H1 (cell line): Measurements from ENCODE around the gene DLG5. TPM values are rescaled to one million over a fixed set of nuclear protein-coding genes. Genes with fewer than 3 reads are reported as not detected.

Experiments
- CTCF ChIA-PET: fragments of 300-600 bp; sonication (Branson Sonifier 250); formaldehyde crosslinking; loops from one replicate; lab custom pipeline; 2021; ENCODE audit not compliant: partially characterized antibody; lab: Charles Lee
- POLR2A ChIA-PET: fragments of 300-600 bp; sonication (Branson Sonifier 250); formaldehyde crosslinking; loops from one replicate; lab custom pipeline; 2021; ENCODE audit warnings: inconsistent platforms; ENCODE audit not compliant: partially characterized antibody; lab: Charles Lee
- DNase-seq, 2 experiments: peaks; one replicate each; pipeline versions ENCODE4 v3.0.0 to v3.0.0-alpha.2; 2010 to 2022; ENCODE audit warnings: low spot score in 2 of 2, low read depth in 1 of 2, mixed read lengths in 1 of 2
- FAIRE-seq: peaks from 2 replicates; lab custom pipeline; 2011; peaks lifted over from hg19 to GRCh38; lab: Jason Lieb, UNC
- H2AFZ ChIP-seq: 2 replicates; pipeline ENCODE4 v1.8.1; 2012; ENCODE audit warnings: low read length, inconsistent platforms
- H2AK5ac ChIP-seq: 2 replicates; pipeline ENCODE4 v1.6.1; 2013; ENCODE audit warnings: low read depth, low read length
- H2BK120ac ChIP-seq: replicated peaks from 2 replicates; pipeline ENCODE3; 2013; ENCODE audit warnings: low read depth, low read length, inconsistent platforms
- H2BK12ac ChIP-seq: 2 replicates; pipeline ENCODE4 v1.6.1; 2013; ENCODE audit warnings: low read depth, low read length
- H2BK15ac ChIP-seq: 2 replicates; pipeline ENCODE4 v1.6.1; 2013; ENCODE audit warnings: low read length
- H2BK20ac ChIP-seq: 2 replicates; pipeline ENCODE4 v1.6.1; 2013; ENCODE audit warnings: low read length
- H2BK5ac ChIP-seq: 2 replicates; pipeline ENCODE4 v1.6.1; 2013; ENCODE audit warnings: low read depth, low read length
- H3K14ac ChIP-seq: 2 replicates; pipeline ENCODE4 v1.6.1; 2013; ENCODE audit warnings: inconsistent platforms; ENCODE audit not compliant: insufficient read length
- H3K18ac ChIP-seq: 2 replicates; pipeline ENCODE4 v1.6.1; 2013; ENCODE audit warnings: low read length; ENCODE audit errors: extremely low read depth
- H3K23ac ChIP-seq: 2 replicates; pipeline ENCODE4 v1.6.1; 2013; ENCODE audit warnings: inconsistent platforms; ENCODE audit not compliant: insufficient read length
- H3K23me2 ChIP-seq: 2 replicates; pipeline ENCODE4 v1.6.1; 2013; ENCODE audit warnings: low read depth, low read length
- H3K27ac ChIP-seq: 2 replicates; pipeline ENCODE4 v1.6.1; 2011; ENCODE audit warnings: low read depth, low read length, inconsistent platforms
- H3K27me3 ChIP-seq, 4 experiments: replicated peaks in 1 of 4; 1 replicate in 1 of 4; 2 replicates in 3 of 4; pipeline versions ENCODE4 v1.6.1 to v1.8.1; 2011 to 2013; ENCODE audit warnings: low read length in 3 of 4, mild to moderate bottlenecking in 3 of 4, inconsistent platforms in 2 of 4, mixed read lengths in 2 of 4, moderate library complexity in 1 of 4; ENCODE audit not compliant: control insufficient read depth in 3 of 4, insufficient read depth in 3 of 4; ENCODE audit errors: extremely low read depth in 1 of 4
- H3K36me3 ChIP-seq, 4 experiments: 2 replicates each; pipeline versions ENCODE4 v1.6.1 to v1.8.1; 2011 to 2013; ENCODE audit warnings: mild to moderate bottlenecking in 4 of 4, low read length in 3 of 4, moderate library complexity in 2 of 4, control low read depth in 1 of 4, inconsistent platforms in 1 of 4; ENCODE audit not compliant: insufficient read depth in 4 of 4, control insufficient read depth in 2 of 4
- H3K4ac ChIP-seq: replicated peaks from 2 replicates; pipeline ENCODE3; 2013; ENCODE audit warnings: low read length, low read depth, mixed read lengths, inconsistent platforms; ENCODE audit not compliant: insufficient read length
- H3K4me1 ChIP-seq, 4 experiments: replicated peaks in 1 of 4; 1 replicate in 1 of 4; 2 replicates in 3 of 4; pipeline versions ENCODE4 v1.6.1 to v1.8.1; 2011 to 2013; ENCODE audit warnings: low read length in 3 of 4, inconsistent platforms in 2 of 4, mixed read lengths in 1 of 4; ENCODE audit not compliant: insufficient read depth in 4 of 4, control insufficient read depth in 3 of 4
- H3K4me2 ChIP-seq, 2 experiments: 2 replicates each; pipeline versions ENCODE4 v1.6.1 to v1.8.1; 2011 to 2013; ENCODE audit warnings: low read depth in 2 of 2, low read length in 2 of 2, control low read depth in 1 of 2, inconsistent platforms in 1 of 2, mild to moderate bottlenecking in 1 of 2; ENCODE audit not compliant: insufficient read depth in 1 of 2
- H3K4me3 ChIP-seq, 4 experiments: fragments of 200-600, 300-600 bp in 1 of 4; sonication (generic), shearing (Covaris generic), sonication (Bioruptor Twin) in 1 of 4; 2 replicates each; pipeline versions ENCODE4 v1.5.1 to v1.8.1; 2011 to 2016; ENCODE audit warnings: low read length in 4 of 4, low read depth in 3 of 4, control low read depth in 2 of 4, inconsistent platforms in 2 of 4, mild to moderate bottlenecking in 2 of 4, mixed read lengths in 1 of 4, moderate library complexity in 1 of 4; ENCODE audit not compliant: insufficient read depth in 2 of 4; ENCODE audit errors: extremely low read depth in 1 of 4
- H3K56ac ChIP-seq: replicated peaks from 2 replicates; pipeline ENCODE3; 2013; ENCODE audit warnings: low read depth, mild to moderate bottlenecking, mixed read lengths, low read length, inconsistent platforms; ENCODE audit not compliant: insufficient read length
- H3K79me1 ChIP-seq: 2 replicates; pipeline ENCODE4 v1.6.1; 2013; ENCODE audit warnings: low read depth, low read length, control low read depth
- H3K79me2 ChIP-seq, 2 experiments: 2 replicates each; pipeline versions ENCODE4 v1.6.1 to v1.8.1; 2012 to 2013; ENCODE audit warnings: low read length in 2 of 2, mild to moderate bottlenecking in 2 of 2, inconsistent platforms in 1 of 2; ENCODE audit not compliant: insufficient read depth in 2 of 2, control insufficient read depth in 1 of 2
- H3K9ac ChIP-seq, 4 experiments: replicated peaks in 1 of 4; 1 replicate in 1 of 4; 2 replicates in 3 of 4; pipeline versions ENCODE4 v1.6.1 to v1.8.1; 2011 to 2013; ENCODE audit warnings: low read depth in 3 of 4, low read length in 3 of 4, control low read depth in 2 of 4, mild to moderate bottlenecking in 2 of 4, moderate library complexity in 2 of 4, inconsistent platforms in 1 of 4; ENCODE audit errors: extremely low read depth in 1 of 4
- H3K9me3 ChIP-seq, 2 experiments: 2 replicates each; pipeline versions ENCODE4 v1.6.1 to v1.8.1; 2012 to 2013; ENCODE audit warnings: mild to moderate bottlenecking in 2 of 2, moderate library complexity in 2 of 2, control low read depth in 1 of 2, inconsistent platforms in 1 of 2, low read depth in 1 of 2, low read length in 1 of 2, mixed read lengths in 1 of 2; ENCODE audit not compliant: insufficient read depth in 2 of 2
- H4K20me1 ChIP-seq, 2 experiments: replicated peaks in 1 of 2; 2 replicates each; pipeline versions ENCODE3 to v1.8.1; 2011 to 2013; ENCODE audit warnings: inconsistent platforms in 2 of 2, low read length in 2 of 2, mild to moderate bottlenecking in 1 of 2; ENCODE audit not compliant: insufficient read depth in 2 of 2, control insufficient read depth in 1 of 2
- H4K5ac ChIP-seq: 2 replicates; pipeline ENCODE4 v1.6.1; 2013; ENCODE audit warnings: low read length, low read depth, mixed read lengths, inconsistent platforms; ENCODE audit not compliant: insufficient read length
- H4K8ac ChIP-seq: 2 replicates; pipeline ENCODE4 v1.8.0; 2013; ENCODE audit warnings: mild to moderate bottlenecking, moderate library complexity, low read length, inconsistent platforms; ENCODE audit not compliant: insufficient read depth; ENCODE audit errors: extremely low read depth
- H4K91ac ChIP-seq: replicated peaks from 2 replicates; pipeline ENCODE3; 2013; ENCODE audit warnings: low read length, mixed read lengths, inconsistent platforms; ENCODE audit not compliant: insufficient read length
- ASH2L ChIP-seq: fragments of 200-600, 300-600 bp; sonication (generic); IDR thresholded peaks from one replicate; pipeline ENCODE4 v1.7.1; 2017; ENCODE audit warnings: low read length
- BRCA1 ChIP-seq: IDR thresholded peaks from 2 replicates; pipeline ENCODE4 v1.6.1; 2012; ENCODE audit warnings: low read depth, low read length, improper control_type of control experiment
- CTBP2 ChIP-seq: IDR thresholded peaks from 2 replicates; pipeline ENCODE4 v1.7.0; 2011; ENCODE audit warnings: borderline replicate concordance, mild to moderate bottlenecking, moderate library complexity, mixed read lengths, low read length; ENCODE audit not compliant: insufficient read depth, insufficient read length
- EGR1 ChIP-seq: IDR thresholded peaks from 2 replicates; pipeline ENCODE4 v1.6.1; 2011; ENCODE audit warnings: low read depth, low read length, borderline replicate concordance
- GTF2F1 ChIP-seq: IDR thresholded peaks from 2 replicates; pipeline ENCODE4 v1.6.1; 2012; ENCODE audit warnings: low read depth, low read length, improper control_type of control experiment, borderline replicate concordance
- HDAC2 ChIP-seq, 2 experiments: fragments of 300-600 bp in 1 of 2; sonication (generic) in 1 of 2; IDR thresholded peaks; 2 replicates each; pipeline ENCODE4 v1.6.1; 2011 to 2012; ENCODE audit warnings: low read depth in 2 of 2, low read length in 2 of 2, mild to moderate bottlenecking in 2 of 2, moderate library complexity in 2 of 2, borderline replicate concordance in 1 of 2, inconsistent platforms in 1 of 2
- KDM4A ChIP-seq: IDR thresholded peaks from one replicate; pipeline ENCODE4 v1.7.1; 2012; ENCODE audit warnings: low read depth, mild to moderate bottlenecking, moderate library complexity, low read length, inconsistent platforms; ENCODE audit not compliant: severe bottlenecking
- NRF1 ChIP-seq: IDR thresholded peaks from 2 replicates; pipeline ENCODE4 v1.6.1; 2011; ENCODE audit warnings: mild to moderate bottlenecking, low read depth, low read length, improper control_type of control experiment
- POU5F1 ChIP-seq: IDR thresholded peaks from 2 replicates; pipeline ENCODE4 v1.6.1; 2011; ENCODE audit warnings: low read depth, mild to moderate bottlenecking, low read length, moderate library complexity
- RFX5 ChIP-seq: IDR thresholded peaks from 2 replicates; pipeline ENCODE4 v1.6.1; 2011; ENCODE audit warnings: low read depth, low read length, improper control_type of control experiment, borderline replicate concordance
- SIN3A ChIP-seq, 2 experiments: IDR thresholded peaks in 1 of 2; conservative IDR thresholded peaks in 1 of 2; 2 replicates each; pipeline ENCODE4 v1.6.1; 2011 to 2012; ENCODE audit warnings: low read length in 2 of 2, improper control_type of control experiment in 1 of 2, low read depth in 1 of 2, mild to moderate bottlenecking in 1 of 2
- SUZ12 ChIP-seq: fragments of 200-600 bp; sonication (generic); IDR thresholded peaks from 2 replicates; pipeline ENCODE4 v1.6.1; 2012; ENCODE audit warnings: mild to moderate bottlenecking, inconsistent platforms, low read length, moderate library complexity, mixed read lengths
- TAF7 ChIP-seq: optimal IDR thresholded peaks from 2 replicates; pipeline ENCODE3; 2011; ENCODE audit warnings: low read depth, mild to moderate bottlenecking, inconsistent platforms, low read length, moderate library complexity, borderline replicate concordance
- WGBS, 2 experiments: shearing (Covaris generic) in 1 of 2; methylation state at CpG; one replicate each; pipeline versions ENCODE4 v1.1.6 to v1.1.7; 2013 to 2015; ENCODE audit warnings: low lambda C conversion rate in 2 of 2, mixed read lengths in 2 of 2, inconsistent platforms in 1 of 2, low coverage in 1 of 2, missing lambda C conversion rate in 1 of 2; ENCODE audit not compliant: insufficient replicate concordance in 2 of 2, insufficient coverage in 1 of 2, insufficient read length in 1 of 2; ENCODE audit errors: extremely low coverage in 1 of 2, missing lambda C conversion rate in 1 of 2; 5-methylcytosine and 5-hydroxymethylcytosine counted together
- polyA plus RNA-seq, 7 experiments: library from polyadenylated mRNA; depleted of rRNA in 3 of 7; stranded (reverse) in 5 of 7; unstranded in 2 of 7; fragments of >200 nt in 5 of 7; fragments of 200-250 nt in 2 of 7; gene quantifications; 1 replicate in 5 of 7; 2 replicates in 1 of 7; 4 replicates in 1 of 7; pipeline versions ENCODE4 v1.2.1 to v1.2.3, GENCODE V29; 2011 to 2013; ENCODE audit warnings: missing spikeins in 2 of 7, mixed read lengths in 2 of 7
- total RNA-seq: library from RNA; stranded (reverse); fragmentation: NEBNext Ultra II Directional; extraction: Animal tissue kit (Norgen Biotek cat#: 25700); gene quantifications from 2 replicates; pipeline ENCODE4 v1.2.1, GENCODE V29; 2021

DLG5 gene
- total and polyA plus RNA-seq, 2 of the 8 experiments (the other 6 are each of a cell fraction or from before 2014, with no cell fraction given), result 15.6 to 71.4 TPM

GRCh38 chr10:77807706-77808105 is 118.8 kb downstream of the DLG5 start:
- Histone ChIP-seq H2AK5ac (no peak overlapping the region), H3K36me3 (peaks cover 8 to 63% (median 40%) of the 10 kb centered on the region in 4 experiments; a peak in 7 of 8 replicates), H3K23ac (no peak overlapping the region), H3K4me2 (no peak overlapping the region), H2BK12ac (no peak overlapping the region), H3K9me3 (no peaks in the 10 kb centered on the region), H3K4ac (no peak overlapping the region), H4K91ac (no peak overlapping the region), H3K14ac (no peak overlapping the region), H3K79me2 (no peaks in the 10 kb centered on the region), H2BK5ac (no peak overlapping the region), H4K8ac (no peak overlapping the region), H3K27ac (no peak overlapping the region), H4K20me1 (peaks cover 0 to 5% of the 10 kb centered on the region in 2 experiments), H2BK20ac (no peak overlapping the region), H3K18ac (no peak overlapping the region), H3K79me1 (peaks cover 2% of the 10 kb centered on the region; the same call in 1 of the 2 replicates), H3K27me3 (no peaks in the 10 kb centered on the region), H2AFZ (no peak overlapping the region), H3K9ac (no peak overlapping the region), H3K4me1 (no peaks in the 10 kb centered on the region; a peak in 1 of 7 replicates), H4K5ac (no peak overlapping the region), H2BK15ac (no peak overlapping the region), H3K23me2 (no peaks in the 10 kb centered on the region), H3K56ac (no peak overlapping the region), H2BK120ac (no peak overlapping the region), H3K4me3 (no peak overlapping the region)
- CTCF ChIA-PET, result interaction anchor here (1.6 kb wide), 1 partner anchor 11 kb away, joined by 4 read pairs; no protein-coding TSS in a partner anchor
- DNase-seq (no peak), FAIRE-seq (no peak)
- 91% methylated on average over 9 of the region's 9 CpGs; no CpG with 5 or more reads in 1 of the 2 experiments for WGBS, 2 experiments
- POLR2A ChIA-PET, result interaction anchor here (1.2 kb wide), 2 partner anchors 38 to 182 kb away, joined by 3 read pairs; no protein-coding TSS in a partner anchor
- no peak for TF ChIP-seq HDAC2 (IDR thresholded peaks at IDR 0.05; ENCODE audit: borderline replicate concordance in 1 of 2, low read depth in 2 of 2, low read length in 2 of 2)
- TF ChIP-seq CTBP2, result no peak
- TF ChIP-seq BRCA1, result no peak
- no peak for TF ChIP-seq SIN3A (conservative IDR thresholded peaks at IDR 0.05 in 1 of 2, IDR thresholded peaks at IDR 0.05 in 1 of 2; ENCODE audit: low read depth in 1 of 2, low read length in 2 of 2)
- TF ChIP-seq POU5F1, result no peak
- no peak for TF ChIP-seq GTF2F1
- TF ChIP-seq RFX5, result no peak
- no peak for TF ChIP-seq SUZ12
- TF ChIP-seq EGR1, result no peak
- TF ChIP-seq TAF7, result no peak
- TF ChIP-seq NRF1, result no peak
- no peak for TF ChIP-seq KDM4A
- no peak for TF ChIP-seq ASH2L
